Measurements from ENCODE around the gene DOK4. TPM values are rescaled to one million over a fixed set of nuclear protein-coding genes. Genes with fewer than 3 reads are reported as not detected.

DOK4 gene
- total and polyA plus RNA-seq, 2 of the 8 experiments (the other 6 are each of a cell fraction or from before 2014, with no cell fraction given), result 24.0 to 28.9 TPM

GRCh38 chr16:57502048-57502775 is 15.9 kb upstream of the DOK4 start (continued):
- no peak for TF ChIP-seq SRF (IDR thresholded peaks at IDR 0.05; ENCODE audit: low read depth, low read length)
- TF ChIP-seq TBP (IDR thresholded peaks at IDR 0.05; ENCODE audit: low read depth, low read length), result no peak
- TF ChIP-seq PHF8 (conservative IDR thresholded peaks at IDR 0.05; ENCODE audit: low read depth, low read length), result no peak
- TF ChIP-seq TAF1 (IDR thresholded peaks at IDR 0.05; ENCODE audit: low read depth, low read length), result no peak

Measured in H1 (cell line).